ENCODE data around the gene ACBD3. TPM values are rescaled to one million over a fixed set of nuclear protein-coding genes. Genes with fewer than 3 reads are reported as not detected.

The ACBD3 gene
- total and polyA plus RNA-seq, 2 of the 8 experiments (the other 6 are each of a cell fraction or from before 2014, with no cell fraction given) = 8.4 to 29.4 TPM

Small RNA genes lying within 50 kb of the gene (small RNA-seq; reads per million reads assigned to genes)
- gene AL512343.1 (ENCODE audit: insufficient read depth) = not detected

Other genes with a start within 250 kb of the ACBD3 start
- 3.2 and 4.3 TPM in 2 replicates for gene LEFTY2, start 245.5 kb downstream of the ACBD3 start, total RNA-seq (2021; fragmentation: NEBNext Ultra II Directional; extraction: Animal tissue kit (Norgen Biotek cat#: 25700))
- gene LEFTY2, start 245.5 kb downstream of the ACBD3 start, polyA plus RNA-seq (2011; rRNA removed) = 2.6 and 2.9 TPM in 2 replicates
- 16.5 and 16.7 TPM in 2 replicates for gene SDE2, start 187.4 kb downstream of the ACBD3 start, total RNA-seq (2021; fragmentation: NEBNext Ultra II Directional; extraction: Animal tissue kit (Norgen Biotek cat#: 25700))
- 8.0 and 8.5 TPM in 2 replicates for gene SDE2, start 187.4 kb downstream of the ACBD3 start, polyA plus RNA-seq (2011; rRNA removed)
- gene H3-3A, start 124.0 kb downstream of the ACBD3 start, total RNA-seq (2021; fragmentation: NEBNext Ultra II Directional; extraction: Animal tissue kit (Norgen Biotek cat#: 25700)) = 1,213 and 1,223 TPM in 2 replicates
- 760 and 1,157 TPM in 2 replicates for gene H3-3A, start 124.0 kb downstream of the ACBD3 start, polyA plus RNA-seq (2011; rRNA removed)
- gene MIXL1, start 36.9 kb upstream of the ACBD3 start, total RNA-seq (2021; fragmentation: NEBNext Ultra II Directional; extraction: Animal tissue kit (Norgen Biotek cat#: 25700)) = 1.5 and 2.7 TPM in 2 replicates
- gene MIXL1, start 36.9 kb upstream of the ACBD3 start, polyA plus RNA-seq (2011; rRNA removed) = 1.1 and 1.8 TPM in 2 replicates
- 12.4 and 12.6 TPM in 2 replicates for gene LIN9, start 122.4 kb upstream of the ACBD3 start, total RNA-seq (2021; fragmentation: NEBNext Ultra II Directional; extraction: Animal tissue kit (Norgen Biotek cat#: 25700))
- gene LIN9, start 122.4 kb upstream of the ACBD3 start, polyA plus RNA-seq (2011; rRNA removed) = 3.9 and 5.6 TPM in 2 replicates
- gene PARP1, start 221.4 kb upstream of the ACBD3 start, total RNA-seq (2021; fragmentation: NEBNext Ultra II Directional; extraction: Animal tissue kit (Norgen Biotek cat#: 25700)) = 408 and 416 TPM in 2 replicates
- 441 and 711 TPM in 2 replicates for gene PARP1, start 221.4 kb upstream of the ACBD3 start, polyA plus RNA-seq (2011; rRNA removed)